Measurements from ENCODE around the gene SF3B2.

DNA sequence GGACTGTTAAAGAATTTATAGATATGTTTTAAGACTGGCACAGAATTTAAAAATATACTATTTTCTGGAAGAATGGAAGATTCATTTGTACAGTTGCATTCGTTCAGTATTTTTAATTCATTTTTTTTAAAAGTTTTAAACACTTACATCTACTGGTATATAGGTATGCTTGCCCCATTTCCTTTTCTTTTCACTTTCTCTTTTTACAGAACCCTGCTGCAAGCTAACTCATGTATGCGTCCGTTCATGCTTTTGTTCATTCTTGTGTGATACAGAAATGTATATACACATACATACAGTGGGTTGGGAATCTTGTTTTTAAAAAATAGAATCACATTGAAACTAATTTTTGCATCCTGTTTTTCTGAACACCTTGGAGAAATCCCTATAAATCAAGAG is 48.9 kb downstream of the SF3B2 start:
- TF ChIP-seq, protein P1, sequence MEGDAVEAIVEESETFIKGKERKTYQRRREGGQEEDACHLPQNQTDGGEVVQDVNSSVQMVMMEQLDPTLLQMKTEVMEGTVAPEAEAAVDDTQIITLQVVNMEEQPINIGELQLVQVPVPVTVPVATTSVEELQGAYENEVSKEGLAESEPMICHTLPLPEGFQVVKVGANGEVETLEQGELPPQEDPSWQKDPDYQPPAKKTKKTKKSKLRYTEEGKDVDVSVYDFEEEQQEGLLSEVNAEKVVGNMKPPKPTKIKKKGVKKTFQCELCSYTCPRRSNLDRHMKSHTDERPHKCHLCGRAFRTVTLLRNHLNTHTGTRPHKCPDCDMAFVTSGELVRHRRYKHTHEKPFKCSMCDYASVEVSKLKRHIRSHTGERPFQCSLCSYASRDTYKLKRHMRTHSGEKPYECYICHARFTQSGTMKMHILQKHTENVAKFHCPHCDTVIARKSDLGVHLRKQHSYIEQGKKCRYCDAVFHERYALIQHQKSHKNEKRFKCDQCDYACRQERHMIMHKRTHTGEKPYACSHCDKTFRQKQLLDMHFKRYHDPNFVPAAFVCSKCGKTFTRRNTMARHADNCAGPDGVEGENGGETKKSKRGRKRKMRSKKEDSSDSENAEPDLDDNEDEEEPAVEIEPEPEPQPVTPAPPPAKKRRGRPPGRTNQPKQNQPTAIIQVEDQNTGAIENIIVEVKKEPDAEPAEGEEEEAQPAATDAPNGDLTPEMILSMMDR (IDR thresholded peaks at IDR 0.05), result no peak
- TF ChIP-seq, protein P2, sequence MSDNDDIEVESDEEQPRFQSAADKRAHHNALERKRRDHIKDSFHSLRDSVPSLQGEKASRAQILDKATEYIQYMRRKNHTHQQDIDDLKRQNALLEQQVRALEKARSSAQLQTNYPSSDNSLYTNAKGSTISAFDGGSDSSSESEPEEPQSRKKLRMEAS (IDR thresholded peaks at IDR 0.05; ENCODE audit: low read depth), result no peak
- TF ChIP-seq PBX3 (IDR thresholded peaks at IDR 0.05) (no peak), MXI1 (IDR thresholded peaks at IDR 0.05; ENCODE audit: low read depth, low read length) (no peak), FOXJ3 (CRISPR knock-in tag; IDR thresholded peaks at IDR 0.05) (no peak), RFX5 (IDR thresholded peaks at IDR 0.05; ENCODE audit: low read length) (no peak), REST (IDR thresholded peaks at IDR 0.05; ENCODE audit: low read depth, low read length) (no peak)
- TF ChIP-seq, protein P3, sequence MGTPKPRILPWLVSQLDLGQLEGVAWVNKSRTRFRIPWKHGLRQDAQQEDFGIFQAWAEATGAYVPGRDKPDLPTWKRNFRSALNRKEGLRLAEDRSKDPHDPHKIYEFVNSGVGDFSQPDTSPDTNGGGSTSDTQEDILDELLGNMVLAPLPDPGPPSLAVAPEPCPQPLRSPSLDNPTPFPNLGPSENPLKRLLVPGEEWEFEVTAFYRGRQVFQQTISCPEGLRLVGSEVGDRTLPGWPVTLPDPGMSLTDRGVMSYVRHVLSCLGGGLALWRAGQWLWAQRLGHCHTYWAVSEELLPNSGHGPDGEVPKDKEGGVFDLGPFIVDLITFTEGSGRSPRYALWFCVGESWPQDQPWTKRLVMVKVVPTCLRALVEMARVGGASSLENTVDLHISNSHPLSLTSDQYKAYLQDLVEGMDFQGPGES (IDR thresholded peaks at IDR 0.05; ENCODE audit: low read depth, low read length), result no peak

Data from SK-N-SH (cell line).